Activated T-helper 1 cell treated with anti-CD3 and anti-CD28 coated beads, Interleukin-12 subunit alpha, Interleukin-12 subunit beta, Interleukin-2, Interleukin-4 antibody, amounts not matched to agents 30 ng/mL and 10 ng/mL and 1 ng/mL, durations not matched to agents 14 hours and 24 hours and 36 hours (primary cell): ENCODE data around the gene BSPRY. TPM values are rescaled to one million over a fixed set of nuclear protein-coding genes. Genes with fewer than 3 reads are reported as not detected.

Experiments used
- DNase-seq: peaks from one replicate; pipeline ENCODE4 v3.0.0; 2021; ENCODE audit warnings: low spot score
- H3K27ac Mint-ChIP-seq: one replicate; pipeline ENCODE4 v1.8.0; 2021; ENCODE audit warnings: mild to moderate bottlenecking, mixed read lengths
- H3K27me3 Mint-ChIP-seq: one replicate; pipeline ENCODE4 v1.8.0; 2022; ENCODE audit warnings: mild to moderate bottlenecking, moderate library complexity, mixed read lengths; ENCODE audit not compliant: insufficient read depth
- H3K36me3 Mint-ChIP-seq: one replicate; pipeline ENCODE4 v1.8.0; 2021; ENCODE audit warnings: low read depth, mixed read lengths
- H3K4me1 Mint-ChIP-seq: one replicate; pipeline ENCODE4 v1.8.0; 2021; ENCODE audit warnings: low read depth, mixed read lengths
- H3K4me3 Mint-ChIP-seq: one replicate; pipeline ENCODE4 v1.8.0; 2021; ENCODE audit warnings: mild to moderate bottlenecking, moderate library complexity, mixed read lengths
- H3K9me3 Mint-ChIP-seq: one replicate; pipeline ENCODE4 v1.8.0; 2021; ENCODE audit warnings: mixed read lengths
- intact Hi-C: fragments of 100-400 bp; cut with micrococcal nuclease; formaldehyde crosslinking; loops from one replicate; pipeline ENCODE4 v1.15.1; 2024
- total RNA-seq: library from RNA; stranded (reverse); gene quantifications from 2 replicates; pipeline ENCODE4 v1.2.3, GENCODE V29; 2022

BSPRY gene
- total RNA-seq, 1 donor from 2014 or later, result 12.3 TPM

GRCh38 chr9:113319054-113319453, 30.3 kb upstream of the BSPRY start:
- H3K27me3 Mint-ChIP-seq, result no peaks in the 10 kb centered on the region
- no peaks in the 10 kb centered on the region for H3K4me1 Mint-ChIP-seq

GRCh38 chr9:113320051-113320450, 29.3 kb upstream of the BSPRY start:
- intact Hi-C loops, result no loop called here
- H3K9me3 Mint-ChIP-seq, result no peaks in the 10 kb centered on the region
- H3K27me3 Mint-ChIP-seq, result no peaks in the 10 kb centered on the region
- H3K4me3 Mint-ChIP-seq, result no peak overlapping the region
- no peaks in the 10 kb centered on the region for H3K4me1 Mint-ChIP-seq
- no peak for DNase-seq
- H3K36me3 Mint-ChIP-seq, result no peaks in the 10 kb centered on the region
- H3K27ac Mint-ChIP-seq, result no peak overlapping the region

More at GRCh38 chr9:113319054-113319453, 30.3 kb upstream of the BSPRY start:
- Mint-ChIP-seq H3K9me3 (no peaks in the 10 kb centered on the region), H3K36me3 (no peaks in the 10 kb centered on the region), H3K4me3 (no peak overlapping the region), H3K27ac (no peak overlapping the region)
- no peak for DNase-seq
- intact Hi-C loops, result no loop called here

GRCh38 chr9:113322671-113323070, 26.7 kb upstream of the BSPRY start:
- H3K27ac Mint-ChIP-seq, result no peak overlapping the region
- no peaks in the 10 kb centered on the region for H3K9me3 Mint-ChIP-seq
- no peaks in the 10 kb centered on the region for H3K36me3 Mint-ChIP-seq
- intact Hi-C loops, result no loop called here
- DNase-seq, result no peak
- no peaks in the 10 kb centered on the region for H3K4me1 Mint-ChIP-seq
- H3K4me3 Mint-ChIP-seq, result no peak overlapping the region
- no peaks in the 10 kb centered on the region for H3K27me3 Mint-ChIP-seq

GRCh38 chr9:113326230-113326629, 23.1 kb upstream of the BSPRY start:
- no peaks in the 10 kb centered on the region for H3K36me3 Mint-ChIP-seq
- H3K9me3 Mint-ChIP-seq, result no peaks in the 10 kb centered on the region
- no peaks in the 10 kb centered on the region for H3K4me1 Mint-ChIP-seq
- no peak overlapping the region for H3K27ac Mint-ChIP-seq
- DNase-seq, result no peak
- H3K4me3 Mint-ChIP-seq, result no peak overlapping the region
- no peaks in the 10 kb centered on the region for H3K27me3 Mint-ChIP-seq
- intact Hi-C loops, result no loop called here

GRCh38 chr9:113328045-113328782, 21.1 kb upstream of the BSPRY start:
- no peak overlapping the region for H3K4me3 Mint-ChIP-seq
- H3K27ac Mint-ChIP-seq, result no peak overlapping the region
- no peaks in the 10 kb centered on the region for H3K27me3 Mint-ChIP-seq
- intact Hi-C loops, result no loop called here
- H3K9me3 Mint-ChIP-seq, result no peaks in the 10 kb centered on the region
- DNase-seq, result no peak
- H3K36me3 Mint-ChIP-seq, result no peaks in the 10 kb centered on the region
- H3K4me1 Mint-ChIP-seq, result no peaks in the 10 kb centered on the region

- Mint-ChIP-seq H3K27ac (no peak overlapping the region), H3K4me1 (no peaks in the 10 kb centered on the region), H3K36me3 (no peaks in the 10 kb centered on the region), H3K4me3 (no peak overlapping the region), H3K9me3 (no peaks in the 10 kb centered on the region), H3K27me3 (no peaks in the 10 kb centered on the region)
- intact Hi-C loops, result no loop called here
- DNase-seq, result no peak
Observed at GRCh38 chr9:113331780-113332179, 17.6 kb upstream of the BSPRY start.

GRCh38 chr9:113337714-113338113, 11.6 kb upstream of the BSPRY start:
- no peaks in the 10 kb centered on the region for H3K9me3 Mint-ChIP-seq
- H3K27me3 Mint-ChIP-seq, result no peaks in the 10 kb centered on the region

GRCh38 chr9:113340011-113340699, 9.2 kb upstream of the BSPRY start, which contains the start of gene WDR31:
Gene WDR31 (minus strand): TSS chr9:113340275. CDS start chr9:113332022, 8,253 bp downstream.
- H3K9me3 Mint-ChIP-seq, result peaks cover 3% of the 10 kb centered on the region
- H3K4me3 Mint-ChIP-seq, result peak within 1 kb of the TSS; percentile 80
- no peaks in the 10 kb centered on the region for H3K36me3 Mint-ChIP-seq
- H3K4me1 Mint-ChIP-seq, result peaks cover 49% of the 10 kb centered on the region
- no peaks in the 10 kb centered on the region for H3K27me3 Mint-ChIP-seq
- intact Hi-C loops, result loop anchor here (1.0 to 2.0 kb wide), 7 partner anchors 11 to 173 kb away; partner anchors contain the start of genes ALAD, C9orf43, CDC26 and FKBP15
- DNase-seq, result peak; percentile 78
- H3K27ac Mint-ChIP-seq, result peak within 1 kb of the TSS; percentile 89

More at GRCh38 chr9:113337714-113338113, 11.6 kb upstream of the BSPRY start:
- H3K27ac Mint-ChIP-seq, result no peak overlapping the region
- intact Hi-C loops, result no loop called here
- H3K4me1 Mint-ChIP-seq, result peaks cover 34% of the 10 kb centered on the region
- no peak overlapping the region for H3K4me3 Mint-ChIP-seq
- no peak for DNase-seq
- no peaks in the 10 kb centered on the region for H3K36me3 Mint-ChIP-seq

GRCh38 chr9:113341712-113342410, 7.5 kb upstream of the BSPRY start:
- peak overlapping the region; percentile 80 for H3K4me3 Mint-ChIP-seq

GRCh38 chr9:113343732-113344231, 5.6 kb upstream of the BSPRY start:
- Mint-ChIP-seq H3K9me3 (peaks cover 3% of the 10 kb centered on the region), H3K4me3 (peak overlapping the region; percentile 24), H3K27me3 (no peaks in the 10 kb centered on the region), H3K36me3 (no peaks in the 10 kb centered on the region), H3K27ac (peak overlapping the region; percentile 62), H3K4me1 (peaks cover 74% of the 10 kb centered on the region)
- intact Hi-C loops, result no loop called here
- no peak for DNase-seq

More at GRCh38 chr9:113341712-113342410, 7.5 kb upstream of the BSPRY start:
- H3K9me3 Mint-ChIP-seq, result peaks cover 3% of the 10 kb centered on the region
- H3K27me3 Mint-ChIP-seq, result no peaks in the 10 kb centered on the region
- peaks cover 57% of the 10 kb centered on the region for H3K4me1 Mint-ChIP-seq
- H3K27ac Mint-ChIP-seq, result peak overlapping the region; percentile 89
- DNase-seq, result no peak
- H3K36me3 Mint-ChIP-seq, result no peaks in the 10 kb centered on the region
- intact Hi-C loops, result loop anchor here (2.0 kb wide), 2 partner anchors 121 to 171 kb away; partner anchors contain the start of genes FKBP15 and SLC31A1

GRCh38 chr9:113345190-113345589, 4.2 kb upstream of the BSPRY start:
- H3K27ac Mint-ChIP-seq, result peak overlapping the region; percentile 72
- intact Hi-C loops, result no loop called here
- DNase-seq, result no peak

GRCh38 chr9:113345671-113346070, 3.7 kb upstream of the BSPRY start:
- intact Hi-C loops, result no loop called here
- no peak for DNase-seq
- Mint-ChIP-seq H3K27ac (peak overlapping the region; percentile 72), H3K4me1 (peaks cover 70% of the 10 kb centered on the region), H3K36me3 (no peaks in the 10 kb centered on the region), H3K4me3 (no peak overlapping the region), H3K9me3 (peaks cover 3% of the 10 kb centered on the region), H3K27me3 (no peaks in the 10 kb centered on the region)

More at GRCh38 chr9:113345190-113345589, 4.2 kb upstream of the BSPRY start:
- Mint-ChIP-seq H3K27me3 (no peaks in the 10 kb centered on the region), H3K9me3 (peaks cover 3% of the 10 kb centered on the region), H3K4me3 (no peak overlapping the region), H3K36me3 (no peaks in the 10 kb centered on the region), H3K4me1 (peaks cover 70% of the 10 kb centered on the region)
